Frontal cortex (tissue), 4 donors: ENCODE measurements around the gene CCDC121. TPM values are rescaled to one million over a fixed set of nuclear protein-coding genes. Genes with fewer than 3 reads are reported as not detected.

Experiments
- DNase-seq, 2 donors: peaks; one replicate each; pipeline ENCODE4 v3.0.0; 2012; ENCODE audit warnings: low spot score in 2 of 2
- FAIRE-seq: peaks from 2 replicates; lab custom pipeline; 2012; peaks lifted over from hg19 to GRCh38; lab: Jason Lieb, UNC
- small RNA-seq: library from RNA; depleted of rRNA; stranded (forward); fragments of <200 nt; gene quantifications from one replicate; pipeline ENCODE3, GENCODE V24; 2014
- total RNA-seq: library from RNA; depleted of rRNA; stranded (reverse); fragments of >200 nt; gene quantifications from one replicate; pipeline ENCODE4 v1.2.3, GENCODE V29; 2014
- donor health status: control.
- donor health status: control.
- donor health status: control.

CCDC121 gene
- total RNA-seq, 1 donor from 2014 or later: 3.7 TPM

GRCh38 chr2:27584597-27584996 lies 44.2 kb downstream of the CCDC121 start:
- no peak for FAIRE-seq

GRCh38 chr2:27583390-27583915 lies 45.4 kb downstream of the CCDC121 start:
- no peak for DNase-seq
- no peak for FAIRE-seq

More at GRCh38 chr2:27584597-27584996, 44.2 kb downstream of the CCDC121 start:
- no peak for DNase-seq

GRCh38 chr2:27582695-27583389 lies 46.0 kb downstream of the CCDC121 start, which contains the start of gene ZNF512:
Gene ZNF512 (plus strand): TSS chr2:27583042. CDS start chr2:27583113, 71 bp downstream.
- no peak for FAIRE-seq
- DNase-seq: peak; percentile 54 to 83

GRCh38 chr2:27582129-27582694 lies 46.6 kb downstream of the CCDC121 start:
- FAIRE-seq (no peak), DNase-seq (no peak)

- no peak for DNase-seq
These were observed 47.2 kb downstream of the CCDC121 start for GRCh38 chr2:27581417-27582128.

More at GRCh38 chr2:27581417-27582128, 47.2 kb downstream of the CCDC121 start:
- no peak for FAIRE-seq

Small RNA genes lying within 50 kb of the gene (small RNA-seq; reads per million reads assigned to genes)
- gene RF00340: not detected

Other genes starting within 250 kb of the CCDC121 start
- gene ZNF513, start 248.3 kb downstream of the CCDC121 start, total RNA-seq: 12.6 TPM
- 72.2 TPM for gene PPM1G, start 219.4 kb downstream of the CCDC121 start, total RNA-seq
- 68.9 TPM for gene NRBP1, start 200.4 kb downstream of the CCDC121 start, total RNA-seq
- gene KRTCAP3, start 186.6 kb downstream of the CCDC121 start, total RNA-seq: not detected
- gene IFT172, start 139.3 kb downstream of the CCDC121 start, total RNA-seq: 36.3 TPM
- gene FNDC4, start 133.8 kb downstream of the CCDC121 start, total RNA-seq: 45.7 TPM
- 1.6 TPM for gene GCKR, start 132.2 kb downstream of the CCDC121 start, total RNA-seq
- 49.3 TPM for gene ZNF512, start 46.0 kb downstream of the CCDC121 start, total RNA-seq
- gene GPN1, start within 50 bp of the CCDC121 start, total RNA-seq: 31.4 TPM
- gene SUPT7L, start 34.6 kb upstream of the CCDC121 start, total RNA-seq: 24.5 TPM
- gene SLC4A1AP, start 34.9 kb upstream of the CCDC121 start, total RNA-seq: 33.4 TPM
- 56.7 TPM for gene MRPL33, start 142.7 kb upstream of the CCDC121 start, total RNA-seq